ENCODE measurements around the gene KCNK2.

GRCh38 chr1:215198021-215198420, 115.5 kb downstream of the KCNK2 start:
- TF ChIP-seq CTCF (IDR thresholded peaks at IDR 0.05 in 8 of 11, conservative IDR thresholded peaks at IDR 0.05 in 3 of 11) (no peak), POLR2A (IDR thresholded peaks at IDR 0.05) (no peak), POLR2AphosphoS5 (IDR thresholded peaks at IDR 0.05) (no peak)
